HepG2 (cell line): ENCODE results near the gene LRRN2. TPM values are rescaled to one million over a fixed set of nuclear protein-coding genes. Genes with fewer than 3 reads are reported as not detected.

Experiments
- ATAC-seq: fragments of 200-7000 bp; cut with Tn5 transposase; 3 replicates; pipeline ENCODE4 v1.9.1; 2020; ENCODE audit warnings: mild to moderate bottlenecking, moderate library complexity
- BruUV-seq: library from RNA; stranded (reverse); fragments of 400-500 nt; replicated peaks from 2 replicates; lab custom pipeline; 2021; lab: Mats Ljungman, UMichigan
- CTCF ChIA-PET: fragments of 300-600 bp; formaldehyde crosslinking; extraction: SDS; loops from one replicate; lab custom pipeline; 2021; ENCODE audit warnings: low total read pairs, inconsistent platforms, low intra/inter-chr PET ratio; lab: Yijun Ruan, JAX
- POLR2A ChIA-PET: fragments of 350-600 bp; sonication (Branson Sonifier 250); formaldehyde crosslinking; loops from one replicate; lab custom pipeline; 2020; ENCODE audit warnings: antibody characterized with exemption, inconsistent platforms; lab: Yijun Ruan, JAX
- DNase-seq: peaks from one replicate; pipeline ENCODE4 v3.0.0-alpha.2; 2015; ENCODE audit warnings: low spot score
- FAIRE-seq: peaks from 3 replicates; lab custom pipeline; 2011; peaks lifted over from hg19 to GRCh38; lab: Jason Lieb, UNC
- H2AFZ ChIP-seq: one replicate; pipeline ENCODE4 v1.6.1; 2011; ENCODE audit warnings: low read length, inconsistent platforms
- H3K27ac ChIP-seq: fragments of 300-600 bp; 3 replicates; pipeline ENCODE4 v1.8.0; 2011; ENCODE audit warnings: mixed run types, mild to moderate bottlenecking, mixed read lengths, low read length, inconsistent platforms; ENCODE audit not compliant: insufficient read depth; ENCODE audit errors: extremely low read length
- H3K27me3 ChIP-seq, 2 experiments: fragments of 200-600 bp in 1 of 2; 2 replicates in 1 of 2; 3 replicates in 1 of 2; pipeline versions ENCODE4 v1.6.0 to v1.8.0; 2011; ENCODE audit warnings: low read length in 2 of 2, mild to moderate bottlenecking in 2 of 2, moderate library complexity in 2 of 2, inconsistent platforms in 1 of 2; ENCODE audit not compliant: insufficient read depth in 2 of 2, control insufficient read depth in 1 of 2
- H3K36me3 ChIP-seq, 2 experiments: fragments of 200-600 bp in 1 of 2; replicated peaks in 1 of 2; 2 replicates in 1 of 2; 3 replicates in 1 of 2; pipeline versions ENCODE4 v1.5.1 to v1.8.0; 2011; ENCODE audit warnings: low read length in 2 of 2, inconsistent platforms in 1 of 2; ENCODE audit not compliant: insufficient read depth in 2 of 2, control insufficient read depth in 1 of 2
- H3K4me1 ChIP-seq: 2 replicates; pipeline ENCODE4 v1.5.1; 2012; ENCODE audit warnings: low read length, inconsistent platforms; ENCODE audit not compliant: insufficient read depth
- H3K4me2 ChIP-seq: 2 replicates; pipeline ENCODE4 v1.6.0; 2011; ENCODE audit warnings: low read depth, low read length, inconsistent platforms
- H3K4me3 ChIP-seq, 3 experiments: fragments of 200-600 bp in 1 of 3; sonication (generic), shearing (Covaris generic) in 1 of 3; replicated peaks in 1 of 3; 2 replicates each; pipeline ENCODE4 v1.5.1; 2011 to 2016; ENCODE audit warnings: low read length in 3 of 3, inconsistent platforms in 2 of 3, low read depth in 2 of 3, mild to moderate bottlenecking in 2 of 3, control low read depth in 1 of 3, mixed read lengths in 1 of 3; ENCODE audit not compliant: insufficient read depth in 1 of 3
- H3K79me2 ChIP-seq: one replicate; pipeline ENCODE4 v1.6.1; 2011; ENCODE audit warnings: low read length, inconsistent platforms; ENCODE audit not compliant: insufficient read depth
- H3K9ac ChIP-seq: 2 replicates; pipeline ENCODE4 v1.6.0; 2011; ENCODE audit warnings: mild to moderate bottlenecking, low read depth, low read length, inconsistent platforms; ENCODE audit not compliant: insufficient read depth
- H3K9me3 ChIP-seq: 2 replicates; pipeline ENCODE4 v1.5.1; 2012; ENCODE audit warnings: mild to moderate bottlenecking, low read length
- H4K20me1 ChIP-seq: 2 replicates; pipeline ENCODE4 v1.6.0; 2011; ENCODE audit warnings: inconsistent platforms, mild to moderate bottlenecking, low read length, moderate library complexity; ENCODE audit not compliant: insufficient read depth
- ATF7 ChIP-seq, 2 experiments: fragments of 450-650 bp in 1 of 2; sonication (generic) in 1 of 2; formaldehyde crosslinking in 1 of 2; IDR thresholded peaks; 2 replicates each; pipeline versions ENCODE4 v1.4.0 to v1.6.1; 2016 to 2020; ENCODE audit warnings: antibody characterized with exemption in 1 of 2, mild to moderate bottlenecking in 1 of 2, missing genetic modification reagents in 1 of 2
- FOSL2 ChIP-seq: sonication (generic); formaldehyde crosslinking; IDR thresholded peaks from 2 replicates; pipeline ENCODE4 v1.4.0; 2020; ENCODE audit warnings: missing genetic modification reagents
- ZFX ChIP-seq: sonication (generic); formaldehyde crosslinking; IDR thresholded peaks from 2 replicates; pipeline ENCODE4 v1.4.0; 2020; ENCODE audit warnings: mild to moderate bottlenecking, low read depth, missing genetic modification reagents, moderate library complexity
- WGBS: methylation state at CpG from one replicate; pipeline ENCODE4 v1.1.6; 2017; ENCODE audit warnings: low lambda C conversion rate; 5-methylcytosine and 5-hydroxymethylcytosine counted together
- in situ Hi-C: cut with HindIII; loops from 2 replicates; pipeline ENCODE4 v1.10.0; 2017; ENCODE audit warnings: low pct_unique_long_range_greater_than_20kb; ENCODE audit not compliant: extremely low pct_ligation_motif_present
- intact Hi-C: fragments of 100-400 bp; cut with micrococcal nuclease; formaldehyde crosslinking; loops from one replicate; pipeline ENCODE4 v1.10.0; 2022; ENCODE audit not compliant: unreplicated experiment
- polyA plus RNA-seq, 8 experiments: library from polyadenylated mRNA; depleted of rRNA in 3 of 8; stranded (reverse) in 7 of 8; unstranded in 1 of 8; fragments of >200 nt; fragmentation: Illumina TruSeq in 4 of 8; extraction: Trizol in 4 of 8; gene quantifications; 2 replicates each; pipeline versions ENCODE4 v1.2.1 to v1.2.3, GENCODE V29; 2011 to 2016; ENCODE audit warnings: low read depth in 4 of 8, missing spikeins in 1 of 8, mixed read lengths in 1 of 8; ENCODE audit not compliant: insufficient read depth in 1 of 8
- total RNA-seq, 5 experiments: library from RNA; depleted of rRNA; stranded (reverse); fragments of >200 nt; fragmentation: Illumina TruSeq; extraction: Trizol; gene quantifications; 2 replicates each; pipeline ENCODE4 v1.2.3, GENCODE V29; 2016; ENCODE audit warnings: low read depth in 1 of 5
- TF ChIP-seq, protein P1 (sequence below), 2 experiments: sonication (generic) in 1 of 2; formaldehyde crosslinking in 1 of 2; IDR thresholded peaks; 2 replicates each; pipeline versions ENCODE4 v1.4.0 to v1.6.1; 2016 to 2020; ENCODE audit warnings: borderline replicate concordance in 1 of 2, low read depth in 1 of 2, mild to moderate bottlenecking in 1 of 2, missing genetic modification reagents in 1 of 2

LRRN2 gene
- total and polyA plus RNA-seq, 2 of the 13 experiments (the other 11 are each of a cell fraction or from before 2014, with no cell fraction given), result not detected

DNA sequence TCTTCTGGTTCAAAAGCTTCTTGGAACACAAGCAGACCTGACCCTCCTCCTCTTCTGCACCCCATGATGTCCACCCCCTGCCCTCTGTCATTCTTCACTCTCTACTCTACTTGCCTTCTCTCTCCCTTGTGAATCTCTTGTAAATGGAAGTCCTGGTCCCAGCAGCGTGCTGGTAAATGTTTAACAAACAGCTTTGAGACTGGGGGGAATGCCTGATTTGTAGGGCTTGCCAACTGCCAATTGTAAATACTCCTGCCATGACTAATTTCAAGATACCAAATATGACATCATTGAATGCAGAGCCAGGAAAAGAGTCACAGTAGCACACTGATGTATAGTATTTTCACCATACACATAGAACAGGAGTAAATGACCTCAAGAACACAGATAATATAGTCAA lies 40.9 kb upstream of the LRRN2 start:
- Histone ChIP-seq H3K36me3 (no peaks in the 10 kb centered on the region), H3K4me2 (peak overlapping the region; percentile 44; the same call in 1 of the 2 replicates), H3K9ac (no peak overlapping the region), H2AFZ (no peak overlapping the region), H3K27ac (no peak overlapping the region), H3K4me3 (no peak overlapping the region), H3K79me2 (no peaks in the 10 kb centered on the region), H3K4me1 (peaks cover 13% of the 10 kb centered on the region), H4K20me1 (no peaks in the 10 kb centered on the region), H3K9me3 (no peaks in the 10 kb centered on the region), H3K27me3 (peaks cover 0 to 3% of the 10 kb centered on the region in 2 experiments; a peak in 1 of 5 replicates)
- in situ Hi-C loops (no loop called here), intact Hi-C loops (no loop called here)
- TF ChIP-seq, protein P1, sequence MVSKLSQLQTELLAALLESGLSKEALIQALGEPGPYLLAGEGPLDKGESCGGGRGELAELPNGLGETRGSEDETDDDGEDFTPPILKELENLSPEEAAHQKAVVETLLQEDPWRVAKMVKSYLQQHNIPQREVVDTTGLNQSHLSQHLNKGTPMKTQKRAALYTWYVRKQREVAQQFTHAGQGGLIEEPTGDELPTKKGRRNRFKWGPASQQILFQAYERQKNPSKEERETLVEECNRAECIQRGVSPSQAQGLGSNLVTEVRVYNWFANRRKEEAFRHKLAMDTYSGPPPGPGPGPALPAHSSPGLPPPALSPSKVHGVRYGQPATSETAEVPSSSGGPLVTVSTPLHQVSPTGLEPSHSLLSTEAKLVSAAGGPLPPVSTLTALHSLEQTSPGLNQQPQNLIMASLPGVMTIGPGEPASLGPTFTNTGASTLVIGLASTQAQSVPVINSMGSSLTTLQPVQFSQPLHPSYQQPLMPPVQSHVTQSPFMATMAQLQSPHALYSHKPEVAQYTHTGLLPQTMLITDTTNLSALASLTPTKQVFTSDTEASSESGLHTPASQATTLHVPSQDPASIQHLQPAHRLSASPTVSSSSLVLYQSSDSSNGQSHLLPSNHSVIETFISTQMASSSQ (IDR thresholded peaks at IDR 0.05; ENCODE audit: low read depth), result peak; percentile 38; the same call in 1 of the 2 replicates
- TF ChIP-seq, protein P1 (CRISPR knock-in tag; IDR thresholded peaks at IDR 0.05; ENCODE audit: borderline replicate concordance), result peak; percentile 27; the same call in 1 of the 2 replicates
- peak; percentile 76 for TF ChIP-seq ATF7 (IDR thresholded peaks at IDR 0.05)
- TF ChIP-seq ATF7 (CRISPR knock-in tag; IDR thresholded peaks at IDR 0.05), result no peak
- TF ChIP-seq ZFX (CRISPR knock-in tag), result no peak
- TF ChIP-seq FOSL2, result peak; percentile 31; the same call in 1 of the 2 replicates
- ChIA-PET POLR2A (no interaction called here), CTCF (no interaction called here)
- DNase-seq (peak; percentile 51), FAIRE-seq (no peak), ATAC-seq (no peak; the same call in 2 of the 3 replicates)
- 0% methylated on average over 1 of the region's 1 CpG for WGBS
- no TSS peak for BruUV-seq
